Measurements from ENCODE around the gene TAF1C. TPM values are rescaled to one million over a fixed set of nuclear protein-coding genes. Genes with fewer than 3 reads are reported as not detected.

Gene TAF1C
- total RNA-seq, 1 experiment from 2014 or later, result 31.9 TPM

DNA sequence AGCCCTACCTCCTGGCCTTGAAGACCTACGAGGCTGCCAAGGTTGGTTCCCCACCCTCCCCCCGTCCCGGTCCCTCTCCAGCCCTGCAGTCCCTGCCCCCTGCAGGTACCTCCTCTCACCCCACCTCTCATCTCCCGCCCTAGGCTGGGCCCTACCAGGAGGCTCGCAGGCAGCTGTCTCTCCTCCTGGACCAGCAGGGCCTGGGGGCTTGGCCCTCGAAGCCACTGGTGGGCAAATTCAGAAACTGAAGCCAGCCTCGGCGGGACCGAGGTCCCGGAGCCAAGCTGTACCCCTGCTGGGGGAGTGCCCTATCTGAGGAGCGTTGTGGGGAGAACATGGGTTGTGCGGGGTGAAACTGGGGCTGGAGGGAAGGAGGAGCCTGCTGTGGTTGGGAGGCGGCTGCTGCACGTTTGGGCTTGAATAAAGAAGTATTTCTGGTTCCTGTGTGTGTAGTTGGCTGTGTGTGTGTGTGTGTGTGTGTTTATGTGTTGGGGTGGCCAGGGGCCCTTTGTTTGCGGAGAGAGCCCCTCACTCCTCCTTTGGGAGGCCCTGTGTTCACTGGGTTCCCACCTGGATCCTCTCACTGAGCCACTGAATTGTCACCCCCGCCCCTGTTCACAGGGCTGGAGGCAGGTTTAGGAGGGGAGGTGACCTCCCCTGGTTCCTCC is 10.0 kb upstream of the TAF1C start:
- CTCF ChIA-PET, result interaction anchor here (0.7 kb wide), 1 partner anchor 290 kb away, joined by 9 read pairs; no protein-coding TSS in a partner anchor
- Histone ChIP-seq H3K4me3 (ENCODE audit: low read depth in 2 of 2, low read length in 2 of 2) (no peak overlapping the region), H3K9me3 (ENCODE audit: control insufficient read depth, insufficient read depth, low read depth, low read length) (no peaks in the 10 kb centered on the region), H3K4me1 (ENCODE audit: control insufficient read depth, insufficient read depth, low read length) (no peaks in the 10 kb centered on the region), H3K27ac (ENCODE audit: low read length) (no peak overlapping the region), H3K36me3 (ENCODE audit: control insufficient read depth, insufficient read depth, low read length) (no peaks in the 10 kb centered on the region), H3K27me3 (ENCODE audit: control insufficient read depth, insufficient read depth, low read length) (no peaks in the 10 kb centered on the region)
- POLR2A ChIA-PET, result no interaction called here
- intact Hi-C loops (cut with micrococcal nuclease; ENCODE audit: unreplicated experiment) (no loop called here), in situ Hi-C loops (cut with HindIII; ENCODE audit: low pct_unique_long_range_greater_than_20kb, low sequenced_read_pairs) (no loop called here)
- TF ChIP-seq, protein P1, sequence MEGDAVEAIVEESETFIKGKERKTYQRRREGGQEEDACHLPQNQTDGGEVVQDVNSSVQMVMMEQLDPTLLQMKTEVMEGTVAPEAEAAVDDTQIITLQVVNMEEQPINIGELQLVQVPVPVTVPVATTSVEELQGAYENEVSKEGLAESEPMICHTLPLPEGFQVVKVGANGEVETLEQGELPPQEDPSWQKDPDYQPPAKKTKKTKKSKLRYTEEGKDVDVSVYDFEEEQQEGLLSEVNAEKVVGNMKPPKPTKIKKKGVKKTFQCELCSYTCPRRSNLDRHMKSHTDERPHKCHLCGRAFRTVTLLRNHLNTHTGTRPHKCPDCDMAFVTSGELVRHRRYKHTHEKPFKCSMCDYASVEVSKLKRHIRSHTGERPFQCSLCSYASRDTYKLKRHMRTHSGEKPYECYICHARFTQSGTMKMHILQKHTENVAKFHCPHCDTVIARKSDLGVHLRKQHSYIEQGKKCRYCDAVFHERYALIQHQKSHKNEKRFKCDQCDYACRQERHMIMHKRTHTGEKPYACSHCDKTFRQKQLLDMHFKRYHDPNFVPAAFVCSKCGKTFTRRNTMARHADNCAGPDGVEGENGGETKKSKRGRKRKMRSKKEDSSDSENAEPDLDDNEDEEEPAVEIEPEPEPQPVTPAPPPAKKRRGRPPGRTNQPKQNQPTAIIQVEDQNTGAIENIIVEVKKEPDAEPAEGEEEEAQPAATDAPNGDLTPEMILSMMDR (IDR thresholded peaks at IDR 0.05), result no peak
- TF ChIP-seq TCF7L2 (IDR thresholded peaks at IDR 0.05; ENCODE audit: low read depth, low read length) (no peak), POLR2AphosphoS5 (IDR thresholded peaks at IDR 0.05; ENCODE audit: low read depth, low read length) (no peak), SIN3A (IDR thresholded peaks at IDR 0.05; ENCODE audit: borderline replicate concordance, insufficient read depth, low read depth, low read length) (no peak)
- TF ChIP-seq, protein P2, sequence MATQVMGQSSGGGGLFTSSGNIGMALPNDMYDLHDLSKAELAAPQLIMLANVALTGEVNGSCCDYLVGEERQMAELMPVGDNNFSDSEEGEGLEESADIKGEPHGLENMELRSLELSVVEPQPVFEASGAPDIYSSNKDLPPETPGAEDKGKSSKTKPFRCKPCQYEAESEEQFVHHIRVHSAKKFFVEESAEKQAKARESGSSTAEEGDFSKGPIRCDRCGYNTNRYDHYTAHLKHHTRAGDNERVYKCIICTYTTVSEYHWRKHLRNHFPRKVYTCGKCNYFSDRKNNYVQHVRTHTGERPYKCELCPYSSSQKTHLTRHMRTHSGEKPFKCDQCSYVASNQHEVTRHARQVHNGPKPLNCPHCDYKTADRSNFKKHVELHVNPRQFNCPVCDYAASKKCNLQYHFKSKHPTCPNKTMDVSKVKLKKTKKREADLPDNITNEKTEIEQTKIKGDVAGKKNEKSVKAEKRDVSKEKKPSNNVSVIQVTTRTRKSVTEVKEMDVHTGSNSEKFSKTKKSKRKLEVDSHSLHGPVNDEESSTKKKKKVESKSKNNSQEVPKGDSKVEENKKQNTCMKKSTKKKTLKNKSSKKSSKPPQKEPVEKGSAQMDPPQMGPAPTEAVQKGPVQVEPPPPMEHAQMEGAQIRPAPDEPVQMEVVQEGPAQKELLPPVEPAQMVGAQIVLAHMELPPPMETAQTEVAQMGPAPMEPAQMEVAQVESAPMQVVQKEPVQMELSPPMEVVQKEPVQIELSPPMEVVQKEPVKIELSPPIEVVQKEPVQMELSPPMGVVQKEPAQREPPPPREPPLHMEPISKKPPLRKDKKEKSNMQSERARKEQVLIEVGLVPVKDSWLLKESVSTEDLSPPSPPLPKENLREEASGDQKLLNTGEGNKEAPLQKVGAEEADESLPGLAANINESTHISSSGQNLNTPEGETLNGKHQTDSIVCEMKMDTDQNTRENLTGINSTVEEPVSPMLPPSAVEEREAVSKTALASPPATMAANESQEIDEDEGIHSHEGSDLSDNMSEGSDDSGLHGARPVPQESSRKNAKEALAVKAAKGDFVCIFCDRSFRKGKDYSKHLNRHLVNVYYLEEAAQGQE (IDR thresholded peaks at IDR 0.05; ENCODE audit: insufficient read depth in 1 of 2, low read depth in 2 of 2, low read length in 1 of 2), result no peak
- ATAC-seq (no peak), DNase-seq (ENCODE audit: low read depth, low spot score) (no peak)
- no TSS peak for BruUV-seq (replicated peaks)

DNA sequence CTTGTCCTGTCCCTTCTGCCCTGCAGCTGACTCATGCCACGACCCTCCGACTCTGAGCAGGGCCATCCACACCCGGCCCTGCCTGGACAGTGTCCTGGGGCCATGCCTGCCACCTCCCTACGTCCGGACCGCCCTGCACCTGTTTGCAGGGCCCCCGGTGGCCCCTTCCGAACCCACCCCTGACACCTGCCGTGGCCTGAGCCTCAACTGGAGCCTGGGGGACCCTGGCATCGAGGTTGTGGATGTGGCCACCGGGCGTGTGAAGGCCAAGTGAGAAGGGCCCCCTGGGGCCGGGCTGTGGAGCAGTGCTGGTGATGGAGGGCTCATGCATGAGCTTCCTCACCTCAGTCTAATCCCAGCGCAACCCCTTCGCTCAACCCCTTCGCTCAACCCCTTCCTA is 9.2 kb upstream of the TAF1C start:
- in situ Hi-C loops (cut with HindIII; ENCODE audit: low pct_unique_long_range_greater_than_20kb, low sequenced_read_pairs), result no loop called here
- TF ChIP-seq POLR2AphosphoS5 (IDR thresholded peaks at IDR 0.05; ENCODE audit: low read depth, low read length), result no peak
- TF ChIP-seq, protein P2 (IDR thresholded peaks at IDR 0.05; ENCODE audit: insufficient read depth in 1 of 2, low read depth in 2 of 2, low read length in 1 of 2), result no peak
- TF ChIP-seq TCF7L2 (IDR thresholded peaks at IDR 0.05; ENCODE audit: low read depth, low read length), result no peak
- no peak for TF ChIP-seq SIN3A (IDR thresholded peaks at IDR 0.05; ENCODE audit: borderline replicate concordance, insufficient read depth, low read depth, low read length)
- TF ChIP-seq, protein P1 (IDR thresholded peaks at IDR 0.05), result no peak
- POLR2A ChIA-PET, result no interaction called here
- CTCF ChIA-PET, result no interaction called here
- H3K27ac ChIP-seq (ENCODE audit: low read length), result no peak overlapping the region
- ATAC-seq, result no peak
- no peak for DNase-seq (ENCODE audit: low read depth, low spot score)
- no peaks in the 10 kb centered on the region for H3K9me3 ChIP-seq (ENCODE audit: control insufficient read depth, insufficient read depth, low read depth, low read length)
- H3K4me3 ChIP-seq (ENCODE audit: low read depth in 2 of 2, low read length in 2 of 2), result no peak overlapping the region
- intact Hi-C loops (cut with micrococcal nuclease; ENCODE audit: unreplicated experiment), result no loop called here
- no peaks in the 10 kb centered on the region for H3K36me3 ChIP-seq (ENCODE audit: control insufficient read depth, insufficient read depth, low read length)
- BruUV-seq (replicated peaks), result no TSS peak
- H3K4me1 ChIP-seq (ENCODE audit: control insufficient read depth, insufficient read depth, low read length), result no peaks in the 10 kb centered on the region
- H3K27me3 ChIP-seq (ENCODE audit: control insufficient read depth, insufficient read depth, low read length), result no peaks in the 10 kb centered on the region
